ENCODE data around the gene S100A10.

- TF ChIP-seq, protein P1, sequence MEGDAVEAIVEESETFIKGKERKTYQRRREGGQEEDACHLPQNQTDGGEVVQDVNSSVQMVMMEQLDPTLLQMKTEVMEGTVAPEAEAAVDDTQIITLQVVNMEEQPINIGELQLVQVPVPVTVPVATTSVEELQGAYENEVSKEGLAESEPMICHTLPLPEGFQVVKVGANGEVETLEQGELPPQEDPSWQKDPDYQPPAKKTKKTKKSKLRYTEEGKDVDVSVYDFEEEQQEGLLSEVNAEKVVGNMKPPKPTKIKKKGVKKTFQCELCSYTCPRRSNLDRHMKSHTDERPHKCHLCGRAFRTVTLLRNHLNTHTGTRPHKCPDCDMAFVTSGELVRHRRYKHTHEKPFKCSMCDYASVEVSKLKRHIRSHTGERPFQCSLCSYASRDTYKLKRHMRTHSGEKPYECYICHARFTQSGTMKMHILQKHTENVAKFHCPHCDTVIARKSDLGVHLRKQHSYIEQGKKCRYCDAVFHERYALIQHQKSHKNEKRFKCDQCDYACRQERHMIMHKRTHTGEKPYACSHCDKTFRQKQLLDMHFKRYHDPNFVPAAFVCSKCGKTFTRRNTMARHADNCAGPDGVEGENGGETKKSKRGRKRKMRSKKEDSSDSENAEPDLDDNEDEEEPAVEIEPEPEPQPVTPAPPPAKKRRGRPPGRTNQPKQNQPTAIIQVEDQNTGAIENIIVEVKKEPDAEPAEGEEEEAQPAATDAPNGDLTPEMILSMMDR (conservative IDR thresholded peaks at IDR 0.05; ENCODE audit: low read depth in 2 of 2): no peak
- TF ChIP-seq EZH2phosphoT487 (IDR thresholded peaks at IDR 0.05; ENCODE audit: unreplicated experiment) (no peak), POLR2AphosphoS5 (IDR thresholded peaks at IDR 0.05; ENCODE audit: low read depth) (no peak), REST (IDR thresholded peaks at IDR 0.05; ENCODE audit: unreplicated experiment) (no peak), EZH2 (IDR thresholded peaks at IDR 0.05; ENCODE audit: low read depth, unreplicated experiment) (no peak), JUNB (IDR thresholded peaks at IDR 0.05; ENCODE audit: unreplicated experiment) (no peak), CREB1 (CRISPR knock-in tag; IDR thresholded peaks at IDR 0.05; ENCODE audit: low read depth) (no peak), ZNF331 (CRISPR knock-in tag; IDR thresholded peaks at IDR 0.05; ENCODE audit: low read depth) (no peak), ZNF114 (CRISPR knock-in tag; IDR thresholded peaks at IDR 0.05) (no peak), NANOG (IDR thresholded peaks at IDR 0.05; ENCODE audit: borderline replicate concordance) (no peak), STAT1 (IDR thresholded peaks at IDR 0.05; ENCODE audit: unreplicated experiment) (no peak)
- TF ChIP-seq, protein P2, sequence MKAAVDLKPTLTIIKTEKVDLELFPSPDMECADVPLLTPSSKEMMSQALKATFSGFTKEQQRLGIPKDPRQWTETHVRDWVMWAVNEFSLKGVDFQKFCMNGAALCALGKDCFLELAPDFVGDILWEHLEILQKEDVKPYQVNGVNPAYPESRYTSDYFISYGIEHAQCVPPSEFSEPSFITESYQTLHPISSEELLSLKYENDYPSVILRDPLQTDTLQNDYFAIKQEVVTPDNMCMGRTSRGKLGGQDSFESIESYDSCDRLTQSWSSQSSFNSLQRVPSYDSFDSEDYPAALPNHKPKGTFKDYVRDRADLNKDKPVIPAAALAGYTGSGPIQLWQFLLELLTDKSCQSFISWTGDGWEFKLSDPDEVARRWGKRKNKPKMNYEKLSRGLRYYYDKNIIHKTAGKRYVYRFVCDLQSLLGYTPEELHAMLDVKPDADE (IDR thresholded peaks at IDR 0.05): no peak
Measured at GRCh38 chr1:152034324-152034653, 40.6 kb upstream of the S100A10 start.
